IMR-90 (cell line): Measurements from ENCODE around the gene FALEC. TPM values are rescaled to one million over a fixed set of nuclear protein-coding genes. Genes with fewer than 3 reads are reported as not detected.

Experiments
- ATAC-seq: fragments of 200-7000 bp; cut with Tn5 transposase; 2 replicates; pipeline ENCODE4 v1.9.1; 2020; ENCODE audit warnings: low read depth, mild to moderate bottlenecking, moderate library complexity
- BruUV-seq: library from RNA; stranded (reverse); fragments of 400-500 nt; replicated peaks from 2 replicates; lab custom pipeline; 2021; lab: Mats Ljungman, UMichigan
- CTCF ChIA-PET: fragments of 300-600 bp; formaldehyde crosslinking; extraction: SDS; loops from one replicate; lab custom pipeline; 2021; ENCODE audit warnings: antibody characterized with exemption; lab: Yijun Ruan, JAX
- POLR2A ChIA-PET: fragments of 300-600 bp; sonication (Branson Sonifier 250); formaldehyde crosslinking; loops from one replicate; lab custom pipeline; 2022; ENCODE audit warnings: antibody characterized with exemption; ENCODE audit not compliant: unreplicated experiment; lab: Charles Lee
- DNase-seq: peaks from one replicate; pipeline ENCODE4 v3.0.0; 2013
- H2AFZ ChIP-seq: replicated peaks from 2 replicates; pipeline ENCODE3; 2013; ENCODE audit warnings: low read length, mild to moderate bottlenecking; ENCODE audit not compliant: poor library complexity
- H2AK5ac ChIP-seq: 2 replicates; pipeline ENCODE4 v1.6.1; 2013; ENCODE audit warnings: low read depth, low read length, inconsistent platforms
- H2AK9ac ChIP-seq: replicated peaks from 2 replicates; pipeline ENCODE3; 2013; ENCODE audit warnings: mild to moderate bottlenecking, low read depth, low read length, moderate library complexity; ENCODE audit not compliant: poor library complexity
- H2BK120ac ChIP-seq: 2 replicates; pipeline ENCODE4 v1.6.1; 2013; ENCODE audit warnings: low read depth, low read length, inconsistent platforms
- H2BK15ac ChIP-seq: 3 replicates; pipeline ENCODE4 v1.6.1; 2013; ENCODE audit warnings: low read depth, low read length, inconsistent platforms
- H2BK20ac ChIP-seq: 2 replicates; pipeline ENCODE4 v1.6.1; 2013; ENCODE audit warnings: low read depth, mild to moderate bottlenecking, inconsistent platforms, low read length, moderate library complexity
- H2BK5ac ChIP-seq: 2 replicates; pipeline ENCODE4 v1.6.1; 2013; ENCODE audit warnings: mild to moderate bottlenecking, low read depth, low read length, inconsistent platforms; ENCODE audit not compliant: poor library complexity, severe bottlenecking
- H3K14ac ChIP-seq: replicated peaks from 2 replicates; pipeline ENCODE4 v1.6.1; 2013; ENCODE audit warnings: low read depth, low read length, inconsistent platforms
- H3K18ac ChIP-seq: 2 replicates; pipeline ENCODE4 v1.6.1; 2013; ENCODE audit warnings: low read depth, low read length, control low read depth
- H3K23ac ChIP-seq: 2 replicates; pipeline ENCODE4 v1.6.1; 2013; ENCODE audit warnings: low read depth, low read length, inconsistent platforms
- H3K27ac ChIP-seq: 2 replicates; pipeline ENCODE4 v1.5.1; 2013; ENCODE audit warnings: mild to moderate bottlenecking, control low read depth, low read length; ENCODE audit not compliant: insufficient read depth
- H3K27me3 ChIP-seq: 2 replicates; pipeline ENCODE4 v1.6.1; 2013; ENCODE audit warnings: low read length; ENCODE audit not compliant: control insufficient read depth, insufficient read depth
- H3K36me3 ChIP-seq: 2 replicates; pipeline ENCODE4 v1.6.1; 2013; ENCODE audit warnings: low read length, mixed read lengths; ENCODE audit not compliant: control insufficient read depth, insufficient read depth
- H3K4ac ChIP-seq: 2 replicates; pipeline ENCODE4 v1.6.1; 2013; ENCODE audit warnings: low read depth, low read length, inconsistent platforms
- H3K4me1 ChIP-seq: 2 replicates; pipeline ENCODE4 v1.6.1; 2013; ENCODE audit warnings: low read length, mixed read lengths; ENCODE audit not compliant: control insufficient read depth, insufficient read depth
- H3K4me2 ChIP-seq: 2 replicates; pipeline ENCODE4 v1.6.1; 2013; ENCODE audit warnings: low read depth, mild to moderate bottlenecking, control low read depth, low read length, moderate library complexity
- H3K4me3 ChIP-seq: 2 replicates; pipeline ENCODE4 v1.5.1; 2013; ENCODE audit warnings: low read depth, mild to moderate bottlenecking, control low read depth, low read length, moderate library complexity; ENCODE audit not compliant: insufficient read depth
- H3K56ac ChIP-seq: 2 replicates; pipeline ENCODE4 v1.6.1; 2013; ENCODE audit warnings: low read length, inconsistent platforms; ENCODE audit not compliant: insufficient read depth; ENCODE audit errors: extremely low read depth
- H3K79me1 ChIP-seq, 2 experiments: 2 replicates each; pipeline ENCODE4 v1.6.1; 2013; ENCODE audit warnings: low read length in 2 of 2, inconsistent platforms in 1 of 2, low read depth in 1 of 2
- H3K9ac ChIP-seq: 2 replicates; pipeline ENCODE4 v1.6.1; 2013; ENCODE audit warnings: low read depth, low read length, control low read depth
- H3K9me1 ChIP-seq: 2 replicates; pipeline ENCODE4 v1.6.1; 2013; ENCODE audit warnings: low read length, inconsistent platforms; ENCODE audit not compliant: insufficient read depth
- H3K9me3 ChIP-seq: 2 replicates; pipeline ENCODE4 v1.6.1; 2013; ENCODE audit warnings: low read length; ENCODE audit not compliant: control insufficient read depth, insufficient read depth
- H4K20me1 ChIP-seq: 2 replicates; pipeline ENCODE4 v1.6.1; 2013; ENCODE audit warnings: low read length, inconsistent platforms; ENCODE audit not compliant: insufficient read depth
- H4K5ac ChIP-seq: 2 replicates; pipeline ENCODE4 v1.6.1; 2013; ENCODE audit warnings: mild to moderate bottlenecking, low read depth, low read length, control low read depth
- H4K8ac ChIP-seq, 2 experiments: 2 replicates each; pipeline ENCODE4 v1.6.1; 2013; ENCODE audit warnings: low read depth in 2 of 2, low read length in 2 of 2, control low read depth in 1 of 2, inconsistent platforms in 1 of 2
- H4K91ac ChIP-seq: 2 replicates; pipeline ENCODE4 v1.6.1; 2013; ENCODE audit warnings: low read depth, low read length, inconsistent platforms; ENCODE audit not compliant: insufficient read depth
- BHLHE40 ChIP-seq: fragments of 150-350 bp; IDR thresholded peaks from 2 replicates; pipeline ENCODE4 v1.6.1; 2016; ENCODE audit warnings: mild to moderate bottlenecking, low read depth, low read length
- CEBPB ChIP-seq: IDR thresholded peaks from 2 replicates; pipeline ENCODE4 v1.6.1; 2012; ENCODE audit warnings: low read depth, low read length, improper control_type of control experiment
- CHD1 ChIP-seq: IDR thresholded peaks from 2 replicates; pipeline ENCODE4 v1.6.1; 2012; ENCODE audit warnings: low read depth, low read length, improper control_type of control experiment
- ELK1 ChIP-seq: fragments of 150-350 bp; IDR thresholded peaks from 2 replicates; pipeline ENCODE4 v1.6.1; 2016; ENCODE audit warnings: low read depth, mild to moderate bottlenecking, low read length, moderate library complexity, borderline replicate concordance
- FOS ChIP-seq: fragments of 150-350 bp; IDR thresholded peaks from 2 replicates; pipeline ENCODE4 v1.6.1; 2016; ENCODE audit warnings: low read depth, low read length
- MAFK ChIP-seq: IDR thresholded peaks from 2 replicates; pipeline ENCODE4 v1.6.1; 2012; ENCODE audit warnings: low read depth, low read length, improper control_type of control experiment
- MAZ ChIP-seq: IDR thresholded peaks from 2 replicates; pipeline ENCODE4 v1.6.1; 2012; ENCODE audit warnings: low read depth, mild to moderate bottlenecking, low read length, improper control_type of control experiment, moderate library complexity, borderline replicate concordance
- MXI1 ChIP-seq: IDR thresholded peaks from 2 replicates; pipeline ENCODE4 v1.6.1; 2012; ENCODE audit warnings: low read depth, mild to moderate bottlenecking, low read length, moderate library complexity, borderline replicate concordance
- NFE2L2 ChIP-seq: fragments of 150-350 bp; IDR thresholded peaks from 2 replicates; pipeline ENCODE4 v1.6.1; 2016; ENCODE audit warnings: low read depth, mild to moderate bottlenecking, low read length
- POLR2A ChIP-seq: IDR thresholded peaks from 2 replicates; pipeline ENCODE4 v1.6.1; 2012; ENCODE audit warnings: mild to moderate bottlenecking, low read depth, low read length
- RAD21 ChIP-seq: IDR thresholded peaks from 2 replicates; pipeline ENCODE4 v1.6.1; 2012; ENCODE audit warnings: low read length, improper control_type of control experiment
- RFX5 ChIP-seq: IDR thresholded peaks from 2 replicates; pipeline ENCODE4 v1.8.0; 2012; ENCODE audit warnings: low read depth, mild to moderate bottlenecking, low read length, moderate library complexity
- USF2 ChIP-seq: fragments of 150-350 bp; IDR thresholded peaks from 2 replicates; pipeline ENCODE4 v1.6.1; 2017; ENCODE audit warnings: mild to moderate bottlenecking, antibody characterized with exemption, low read length, low read depth
- WGBS, 2 experiments: methylation state at CpG; one replicate each; pipeline versions ENCODE4 v1.1.5 to v1.1.7; 2013; ENCODE audit warnings: missing lambda C conversion rate in 2 of 2; ENCODE audit not compliant: insufficient read length in 1 of 2; ENCODE audit errors: extremely low coverage in 2 of 2; 5-methylcytosine and 5-hydroxymethylcytosine counted together
- dilution Hi-C: fragments of 300-500 bp; cut with HindIII; formaldehyde crosslinking; loops from one replicate; pipeline ENCODE4 v1.14.3; 2018; ENCODE audit warnings: low sequenced_read_pairs; ENCODE audit not compliant: unreplicated experiment
- in situ Hi-C: fragments of 300-500 bp; cut with MboI; formaldehyde crosslinking; loops from 3 replicates; pipeline ENCODE4 v1.14.3; 2019; ENCODE audit warnings: low sequenced_read_pairs, inconsistent platforms, mixed read lengths
- intact Hi-C: fragments of 100-400 bp; cut with micrococcal nuclease; formaldehyde crosslinking; loops from 2 replicates; pipeline ENCODE4 v1.10.0; 2022
- polyA plus RNA-seq, 3 experiments: library from polyadenylated mRNA; depleted of rRNA; stranded (reverse); fragments of >200 nt; gene quantifications; 2 replicates each; pipeline ENCODE4 v1.2.3, GENCODE V29; 2012; ENCODE audit warnings: low replicate concordance in 1 of 3
- total RNA-seq: library from RNA; depleted of rRNA; stranded (reverse); fragments of >200 nt; gene quantifications from 2 replicates; pipeline ENCODE4 v1.2.3, GENCODE V29; 2012

The FALEC gene
- total and polyA plus RNA-seq, 2 of the 4 experiments (the other 2 are of a cell fraction), result not detected

- H2AK5ac ChIP-seq, result no peak overlapping the region
- H3K4ac ChIP-seq, result no peak overlapping the region
- no peaks in the 10 kb centered on the region for H3K27me3 ChIP-seq
- peak overlapping the region; percentile 49 for H2BK5ac ChIP-seq
- intact Hi-C loops, result no loop called here
- H4K91ac ChIP-seq, result no peak overlapping the region
- H4K8ac ChIP-seq, result no peak overlapping the region
- DNase-seq (peak; percentile 23), ATAC-seq (no peak)
- H3K27ac ChIP-seq, result peak overlapping the region; percentile 42; the same call in 1 of the 2 replicates
- peaks cover 12% of the 10 kb centered on the region for H3K4me1 ChIP-seq
- H3K18ac ChIP-seq, result peak overlapping the region; percentile 17; the same call in 1 of the 2 replicates
- POLR2A ChIA-PET, result interaction anchor here (0.6 to 1.7 kb wide), 3 partner anchors 14 to 373 kb away, joined by 4 to 10 read pairs (median 4); no protein-coding TSS in a partner anchor
- no peak overlapping the region for H2BK20ac ChIP-seq
- H3K9ac ChIP-seq, result peak overlapping the region; percentile 45
- no peaks in the 10 kb centered on the region for H3K9me3 ChIP-seq
- H3K4me2 ChIP-seq, result peak overlapping the region; percentile 99
- peak overlapping the region; percentile 60; the same call in 1 of the 2 replicates for H3K23ac ChIP-seq
- BruUV-seq, result no TSS peak
- no peak overlapping the region for H2BK15ac ChIP-seq
- WGBS, 2 experiments, result no CpG with 5 or more reads among the region's 1 CpG
- H4K5ac ChIP-seq, result no peak overlapping the region
- H2AFZ ChIP-seq, result no peak overlapping the region
- peaks cover 6 to 25% of the 10 kb centered on the region in 2 experiments; a peak in 3 of 4 replicates for H3K79me1 ChIP-seq
- peak overlapping the region; percentile 93 for H3K4me3 ChIP-seq
- peak overlapping the region; percentile 58; the same call in 1 of the 2 replicates for H3K14ac ChIP-seq
- TF ChIP-seq MAFK (no peak), RAD21 (no peak), NFE2L2 (no peak), CEBPB (peak; percentile 90), POLR2A (peak; percentile 44), FOS (no peak), RFX5 (no peak), USF2 (no peak), MXI1 (no peak), CHD1 (peak; percentile 92), BHLHE40 (no peak), ELK1 (no peak), MAZ (no peak)
- H3K56ac ChIP-seq, result no peak overlapping the region
- peaks cover 86% of the 10 kb centered on the region for H4K20me1 ChIP-seq
- peaks cover 9% of the 10 kb centered on the region for H3K9me1 ChIP-seq
- dilution Hi-C loops, result no loop called here
- CTCF ChIA-PET, result no interaction called here
- in situ Hi-C loops, result loop anchor here (5.0 kb wide), 1 partner anchor 37 kb away; no protein-coding TSS in a partner anchor
- H2BK120ac ChIP-seq, result no peak overlapping the region
- H2AK9ac ChIP-seq, result no peak overlapping the region
- H3K36me3 ChIP-seq, result peaks cover 55% of the 10 kb centered on the region
Observed at GRCh38 chr1:150575518-150576366, 60.2 kb downstream of the FALEC start.
